Keratinocyte (primary cell): ENCODE measurements around the gene TAF4. TPM values are rescaled to one million over a fixed set of nuclear protein-coding genes. Genes with fewer than 3 reads are reported as not detected.

ENCODE experiments used
- DNase-seq: peaks from one replicate; pipeline ENCODE4 v3.0.0-alpha.2; 2011; ENCODE audit warnings: low read depth, missing footprints, low spot score
- FAIRE-seq: peaks from 2 replicates; lab custom pipeline; 2011; peaks lifted over from hg19 to GRCh38; lab: Jason Lieb, UNC
- H2AFZ ChIP-seq: 2 replicates; pipeline ENCODE4 v1.6.0; 2012; ENCODE audit warnings: low read length, control low read depth, inconsistent platforms; ENCODE audit not compliant: control insufficient read depth
- H3K27ac ChIP-seq: 2 replicates; pipeline ENCODE4 v1.5.1; 2011; ENCODE audit warnings: low read length; ENCODE audit not compliant: control insufficient read depth, insufficient read depth
- H3K27me3 ChIP-seq: 3 replicates; pipeline ENCODE4 v1.6.0; 2011; ENCODE audit warnings: low read length; ENCODE audit not compliant: control insufficient read depth, insufficient read depth; ENCODE audit errors: extremely low read depth
- H3K36me3 ChIP-seq, 2 experiments: 2 replicates in 1 of 2; 3 replicates in 1 of 2; pipeline ENCODE4 v1.5.1; 2011; ENCODE audit warnings: low read length in 2 of 2, mild to moderate bottlenecking in 1 of 2; ENCODE audit not compliant: control insufficient read depth in 2 of 2, insufficient read depth in 2 of 2; ENCODE audit errors: extremely low read depth in 1 of 2
- H3K4me1 ChIP-seq: 3 replicates; pipeline ENCODE4 v1.5.1; 2011; ENCODE audit warnings: low read length; ENCODE audit not compliant: control insufficient read depth, insufficient read depth; ENCODE audit errors: extremely low read depth
- H3K4me2 ChIP-seq: 3 replicates; pipeline ENCODE4 v1.6.0; 2011; ENCODE audit warnings: low read depth, low read length; ENCODE audit not compliant: control insufficient read depth, insufficient read depth; ENCODE audit errors: extremely low read depth
- H3K4me3 ChIP-seq, 3 experiments: fragments of 200-600 bp in 1 of 3; sonication (generic) in 1 of 3; 2 replicates in 2 of 3; 3 replicates in 1 of 3; pipeline ENCODE4 v1.5.1; 2011 to 2016; ENCODE audit warnings: low read length in 3 of 3, mild to moderate bottlenecking in 3 of 3, control low read depth in 2 of 3, inconsistent platforms in 1 of 3, low read depth in 1 of 3, mixed read lengths in 1 of 3, mixed run types in 1 of 3, moderate library complexity in 1 of 3; ENCODE audit not compliant: control insufficient read depth in 2 of 3, insufficient read depth in 2 of 3; ENCODE audit errors: extremely low read depth in 1 of 3
- H3K79me2 ChIP-seq: 2 replicates; pipeline ENCODE4 v1.6.0; 2012; ENCODE audit warnings: low read length; ENCODE audit not compliant: control insufficient read depth, insufficient read depth
- H3K9ac ChIP-seq: 3 replicates; pipeline ENCODE4 v1.6.0; 2011; ENCODE audit warnings: low read length; ENCODE audit not compliant: control insufficient read depth, insufficient read depth; ENCODE audit errors: extremely low read depth
- H3K9me1 ChIP-seq: 3 replicates; pipeline ENCODE4 v1.6.0; 2011; ENCODE audit warnings: low read length; ENCODE audit not compliant: control insufficient read depth, insufficient read depth; ENCODE audit errors: extremely low read depth
- H3K9me3 ChIP-seq: 2 replicates; pipeline ENCODE4 v1.5.1; 2012; ENCODE audit warnings: low read depth, low read length; ENCODE audit not compliant: control insufficient read depth
- H4K20me1 ChIP-seq: 3 replicates; pipeline ENCODE4 v1.6.0; 2011; ENCODE audit warnings: low read length; ENCODE audit not compliant: control insufficient read depth, insufficient read depth; ENCODE audit errors: extremely low read depth
- EZH2 ChIP-seq: IDR thresholded peaks from one replicate; pipeline ENCODE4 v1.6.1; 2012; ENCODE audit warnings: inconsistent platforms, mild to moderate bottlenecking, low read length, moderate library complexity
- dilution Hi-C: fragments of 300-500 bp; cut with MboI; formaldehyde crosslinking; loops from one replicate; pipeline ENCODE4 v1.7.0; 2020; ENCODE audit warnings: low sequenced_read_pairs; ENCODE audit not compliant: extremely low pct_ligation_motif_present
- polyA plus RNA-seq, 5 experiments: library from polyadenylated mRNA; depleted of rRNA in 3 of 5; stranded (reverse) in 3 of 5; stranded (forward) in 1 of 5; unstranded in 1 of 5; fragments of >200 nt; gene quantifications; 1 replicate in 1 of 5; 2 replicates in 3 of 5; 3 replicates in 1 of 5; pipeline versions ENCODE4 v1.2.1 to v1.2.3, GENCODE V29; 2011 to 2012; ENCODE audit warnings: missing spikeins in 2 of 5, low read depth in 1 of 5, low replicate concordance in 1 of 5
- TF ChIP-seq, protein P1 (sequence below), 3 experiments: IDR thresholded peaks in 1 of 3; conservative IDR thresholded peaks in 1 of 3; optimal IDR thresholded peaks in 1 of 3; 2 replicates in 2 of 3; 3 replicates in 1 of 3; pipeline versions ENCODE3 to v1.5.1; 2011; ENCODE audit warnings: low read length in 3 of 3, mild to moderate bottlenecking in 3 of 3, moderate library complexity in 2 of 3, control low read depth in 1 of 3, inconsistent platforms in 1 of 3; ENCODE audit not compliant: insufficient read depth in 2 of 3; ENCODE audit errors: extremely low read depth in 1 of 3

Gene TAF4
- polyA plus RNA-seq, 1 donor (not counting 4 experiments of a cell fraction or from before 2014, with no cell fraction given) = 3.3 TPM

DNA sequence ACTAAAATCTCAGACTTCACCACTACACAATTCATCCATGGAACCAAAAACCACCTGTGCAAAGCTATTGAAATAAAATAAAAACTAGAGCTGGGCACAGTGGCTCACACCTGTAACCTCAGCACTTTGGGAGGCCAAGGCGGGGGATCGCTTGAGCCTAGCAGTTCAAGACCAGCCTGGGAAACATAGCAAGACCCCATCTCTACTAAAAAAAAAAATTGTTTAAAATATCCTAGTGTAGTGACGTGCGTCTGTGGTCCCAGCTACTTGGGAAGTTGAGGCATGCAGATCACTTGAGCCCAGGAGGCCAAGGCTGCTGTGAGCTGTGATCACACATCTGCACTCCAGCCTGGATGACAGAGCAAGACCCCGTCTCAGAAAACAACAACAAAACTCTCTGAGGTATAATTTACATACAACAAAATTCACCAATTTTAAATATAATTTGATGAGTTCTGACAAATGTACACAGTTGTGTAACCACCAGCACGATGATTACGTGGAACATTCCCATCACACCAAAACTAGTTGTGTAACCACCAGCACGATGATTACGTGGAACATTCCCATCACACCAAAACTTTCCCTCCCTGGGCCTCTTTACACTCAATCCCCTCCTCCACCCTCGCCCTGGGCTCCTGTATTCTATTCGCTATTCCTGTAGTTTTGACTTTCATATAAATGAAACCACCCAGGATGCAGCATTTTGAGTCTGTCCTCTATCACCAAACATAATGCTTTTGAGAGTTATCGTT is 107.5 kb downstream of the TAF4 start:
- DNase-seq (no peak), FAIRE-seq (no peak)
- no peaks in the 10 kb centered on the region for H3K36me3 ChIP-seq
- H3K27me3 ChIP-seq = peaks cover 19% of the 10 kb centered on the region
- H2AFZ ChIP-seq = no peak overlapping the region
- no peaks in the 10 kb centered on the region for H3K79me2 ChIP-seq
- H3K27ac ChIP-seq = no peak overlapping the region
- dilution Hi-C loops = no loop called here
- H3K9me1 ChIP-seq = no peaks in the 10 kb centered on the region
- no peaks in the 10 kb centered on the region for H3K9me3 ChIP-seq
- no peaks in the 10 kb centered on the region for H4K20me1 ChIP-seq
- TF ChIP-seq EZH2 = no peak
- TF ChIP-seq, protein P1, sequence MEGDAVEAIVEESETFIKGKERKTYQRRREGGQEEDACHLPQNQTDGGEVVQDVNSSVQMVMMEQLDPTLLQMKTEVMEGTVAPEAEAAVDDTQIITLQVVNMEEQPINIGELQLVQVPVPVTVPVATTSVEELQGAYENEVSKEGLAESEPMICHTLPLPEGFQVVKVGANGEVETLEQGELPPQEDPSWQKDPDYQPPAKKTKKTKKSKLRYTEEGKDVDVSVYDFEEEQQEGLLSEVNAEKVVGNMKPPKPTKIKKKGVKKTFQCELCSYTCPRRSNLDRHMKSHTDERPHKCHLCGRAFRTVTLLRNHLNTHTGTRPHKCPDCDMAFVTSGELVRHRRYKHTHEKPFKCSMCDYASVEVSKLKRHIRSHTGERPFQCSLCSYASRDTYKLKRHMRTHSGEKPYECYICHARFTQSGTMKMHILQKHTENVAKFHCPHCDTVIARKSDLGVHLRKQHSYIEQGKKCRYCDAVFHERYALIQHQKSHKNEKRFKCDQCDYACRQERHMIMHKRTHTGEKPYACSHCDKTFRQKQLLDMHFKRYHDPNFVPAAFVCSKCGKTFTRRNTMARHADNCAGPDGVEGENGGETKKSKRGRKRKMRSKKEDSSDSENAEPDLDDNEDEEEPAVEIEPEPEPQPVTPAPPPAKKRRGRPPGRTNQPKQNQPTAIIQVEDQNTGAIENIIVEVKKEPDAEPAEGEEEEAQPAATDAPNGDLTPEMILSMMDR (optimal IDR thresholded peaks at IDR 0.05 in 1 of 3, IDR thresholded peaks at IDR 0.05 in 1 of 3, conservative IDR thresholded peaks at IDR 0.05 in 1 of 3; ENCODE audit: extremely low read depth in 1 of 3, insufficient read depth in 2 of 3, low read length in 3 of 3) = no peak
- H3K4me2 ChIP-seq = no peak overlapping the region
- H3K4me1 ChIP-seq = no peaks in the 10 kb centered on the region
- no peak overlapping the region for H3K4me3 ChIP-seq
- H3K9ac ChIP-seq = no peak overlapping the region

DNA sequence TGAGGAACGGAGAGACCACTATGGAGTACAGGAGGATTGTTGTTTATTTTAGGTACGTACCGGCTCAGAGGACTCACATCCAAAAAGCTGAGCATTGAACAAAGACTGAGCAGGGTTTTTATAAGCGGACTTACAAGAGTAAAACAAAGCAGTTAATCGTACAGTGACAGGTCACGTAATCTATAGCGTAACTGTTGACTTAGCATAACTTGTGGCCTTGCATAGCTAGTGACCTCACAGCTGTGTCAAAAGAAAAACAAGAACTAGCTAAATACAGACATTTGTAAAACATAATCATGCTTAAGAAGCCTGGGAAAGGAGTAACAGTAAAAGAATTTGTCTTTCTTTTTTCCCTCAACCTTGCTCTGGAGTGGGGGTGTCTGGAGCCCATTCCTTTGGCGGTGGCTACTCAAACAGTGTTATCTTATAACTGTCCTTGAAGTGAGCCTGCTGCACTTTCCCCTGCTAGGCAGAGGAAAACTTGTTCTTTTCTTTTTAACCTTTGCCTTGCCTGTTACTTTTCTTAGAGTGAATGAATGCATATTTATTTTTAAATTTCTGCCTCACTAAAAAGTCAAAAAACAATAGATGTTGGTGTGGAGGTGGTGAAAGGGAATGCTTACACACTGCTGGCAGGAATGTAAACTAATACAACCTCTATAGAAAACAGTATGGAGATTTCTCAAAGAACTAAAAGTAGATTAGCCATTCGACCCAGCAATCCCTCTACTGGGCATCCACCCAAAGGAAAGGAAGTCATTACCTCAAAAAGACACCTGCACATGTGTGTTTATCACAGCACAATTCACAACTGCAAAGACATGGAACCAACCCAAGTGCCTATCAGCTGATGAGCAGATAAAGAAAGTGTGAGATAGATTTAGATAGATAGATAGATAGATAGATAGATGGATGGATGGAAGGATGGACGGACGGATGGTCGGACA is 109.0 kb downstream of the TAF4 start:
- DNase-seq (no peak), FAIRE-seq (no peak)
- Histone ChIP-seq H3K36me3 (no peaks in the 10 kb centered on the region), H2AFZ (no peak overlapping the region), H3K4me1 (no peaks in the 10 kb centered on the region), H3K9ac (no peak overlapping the region), H3K9me1 (no peaks in the 10 kb centered on the region), H3K27me3 (peaks cover 17% of the 10 kb centered on the region), H3K9me3 (no peaks in the 10 kb centered on the region), H3K79me2 (no peaks in the 10 kb centered on the region), H3K27ac (no peak overlapping the region), H3K4me3 (no peak overlapping the region), H4K20me1 (no peaks in the 10 kb centered on the region), H3K4me2 (no peak overlapping the region)
- no peak for TF ChIP-seq EZH2
- TF ChIP-seq, protein P1 (optimal IDR thresholded peaks at IDR 0.05 in 1 of 3, IDR thresholded peaks at IDR 0.05 in 1 of 3, conservative IDR thresholded peaks at IDR 0.05 in 1 of 3; ENCODE audit: extremely low read depth in 1 of 3, insufficient read depth in 2 of 3, low read length in 3 of 3) = no peak
- dilution Hi-C loops = no loop called here
